ENCODE data around the gene SLFN13. TPM values are rescaled to one million over a fixed set of nuclear protein-coding genes. Genes with fewer than 3 reads are reported as not detected.

Gene SLFN13
- total and polyA plus RNA-seq, 7 donors = 0.13 to 3.2 (median 1.1) TPM

- no peak overlapping the region for H3K4me3 ChIP-seq
- TF ChIP-seq CTCF (IDR thresholded peaks at IDR 0.05) = no peak
- no peaks in the 10 kb centered on the region for H3K36me3 ChIP-seq (ENCODE audit: insufficient read depth in 1 of 2, low read depth in 1 of 2)
- no peaks in the 10 kb centered on the region for H3K9me3 ChIP-seq
- ATAC-seq = no peak
- no peak for DNase-seq
- 37 to 66% (median 63%) methylated on average over 1 of the region's 1 CpG for WGBS, 3 donors
- intact Hi-C loops (cut with DNase I) = no loop called here
- H3K27me3 ChIP-seq (ENCODE audit: insufficient read depth in 3 of 3, low read length in 2 of 3) = peaks cover 4 to 35% (median 8%) of the 10 kb centered on the region in 3 donors
- H3K27ac ChIP-seq = no peak overlapping the region
- no peaks in the 10 kb centered on the region for H3K4me1 ChIP-seq
Measured at GRCh38 chr17:35453171-35453570, 4.6 kb upstream of the SLFN13 start.

- ATAC-seq (no peak), DNase-seq (peak in 1 of 2 donors; percentile 25)
- Histone ChIP-seq H3K4me3 (peak overlapping the region; percentile 66), H3K27ac (no peak overlapping the region), H3K27me3 (ENCODE audit: insufficient read depth in 3 of 3, low read length in 2 of 3) (peaks cover 6 to 54% (median 9%) of the 10 kb centered on the region in 3 donors), H3K36me3 (ENCODE audit: insufficient read depth in 1 of 2, low read depth in 1 of 2) (no peaks in the 10 kb centered on the region), H3K4me1 (no peaks in the 10 kb centered on the region), H3K9me3 (no peaks in the 10 kb centered on the region)
- 25 to 33% (median 29%) methylated on average over 36 of the region's 36 CpGs for WGBS, 3 donors
- no peak for TF ChIP-seq CTCF (IDR thresholded peaks at IDR 0.05)
- intact Hi-C loops (cut with DNase I) = no loop called here
Measured at GRCh38 chr17:35449371-35449931, 885 bp upstream of the SLFN13 start.

GRCh38 chr17:35448899-35449227 is 297 bp upstream of the SLFN13 start:
- TF ChIP-seq CTCF (IDR thresholded peaks at IDR 0.05) = no peak
- WGBS, 3 donors = 52 to 71% (median 66%) methylated on average over 15 to 16 of the region's 16 CpGs
- Histone ChIP-seq H3K27ac (no peak overlapping the region), H3K9me3 (no peaks in the 10 kb centered on the region), H3K4me1 (no peaks in the 10 kb centered on the region), H3K27me3 (ENCODE audit: insufficient read depth in 3 of 3, low read length in 2 of 3) (peaks cover 6 to 54% (median 9%) of the 10 kb centered on the region in 3 donors), H3K4me3 (peak overlapping the region; percentile 66), H3K36me3 (ENCODE audit: insufficient read depth in 1 of 2, low read depth in 1 of 2) (no peaks in the 10 kb centered on the region)
- ATAC-seq = no peak
- DNase-seq = no peak
- intact Hi-C loops (cut with DNase I) = no loop called here

GRCh38 chr17:35447499-35447898 is 1.1 kb downstream of the SLFN13 start:
- no peak for ATAC-seq
- no peaks in the 10 kb centered on the region for H3K9me3 ChIP-seq
- H3K4me1 ChIP-seq = no peaks in the 10 kb centered on the region
- peak overlapping the region; percentile 66 for H3K4me3 ChIP-seq
- no peak for DNase-seq
- 30 to 36% (median 31%) methylated on average over 3 of the region's 3 CpGs for WGBS, 3 donors
- no peak overlapping the region for H3K27ac ChIP-seq
- no peak for TF ChIP-seq CTCF (IDR thresholded peaks at IDR 0.05)
- peaks cover 6 to 54% (median 9%) of the 10 kb centered on the region in 3 donors for H3K27me3 ChIP-seq (ENCODE audit: insufficient read depth in 3 of 3, low read length in 2 of 3)
- no peaks in the 10 kb centered on the region for H3K36me3 ChIP-seq (ENCODE audit: insufficient read depth in 1 of 2, low read depth in 1 of 2)
- intact Hi-C loops (cut with DNase I) = no loop called here

- H3K36me3 ChIP-seq (ENCODE audit: insufficient read depth in 1 of 2, low read depth in 1 of 2) = no peaks in the 10 kb centered on the region
- no peak for TF ChIP-seq CTCF (IDR thresholded peaks at IDR 0.05)
- intact Hi-C loops (cut with DNase I) = loop anchor here in 1 of 2 donors (10.0 kb wide), 1 partner anchor 124 kb away; no protein-coding TSS in a partner anchor
- H3K27ac ChIP-seq = no peak overlapping the region
- peaks cover 2 to 7% (median 2%) of the 10 kb centered on the region in 3 donors for H3K27me3 ChIP-seq (ENCODE audit: insufficient read depth in 3 of 3, low read length in 2 of 3)
- ATAC-seq (no peak), DNase-seq (no peak)
- H3K4me3 ChIP-seq = no peak overlapping the region
- H3K4me1 ChIP-seq = no peaks in the 10 kb centered on the region
- H3K9me3 ChIP-seq = no peaks in the 10 kb centered on the region
Measured at GRCh38 chr17:35438433-35438832, 10.1 kb downstream of the SLFN13 start.

Measured in psoas muscle (tissue), 8 donors.